ENCODE results near the gene DNA2. TPM values are rescaled to one million over a fixed set of nuclear protein-coding genes. Genes with fewer than 3 reads are reported as not detected.
"Not testable (repeated sequence)": the region's sequence is repeated elsewhere in the genome, so short reads cannot be mapped to it uniquely, and the experiment has no call there.

Gene DNA2
- total and polyA plus RNA-seq, 2 experiments from 2014 or later, result 2.4 to 9.3 TPM

DNA sequence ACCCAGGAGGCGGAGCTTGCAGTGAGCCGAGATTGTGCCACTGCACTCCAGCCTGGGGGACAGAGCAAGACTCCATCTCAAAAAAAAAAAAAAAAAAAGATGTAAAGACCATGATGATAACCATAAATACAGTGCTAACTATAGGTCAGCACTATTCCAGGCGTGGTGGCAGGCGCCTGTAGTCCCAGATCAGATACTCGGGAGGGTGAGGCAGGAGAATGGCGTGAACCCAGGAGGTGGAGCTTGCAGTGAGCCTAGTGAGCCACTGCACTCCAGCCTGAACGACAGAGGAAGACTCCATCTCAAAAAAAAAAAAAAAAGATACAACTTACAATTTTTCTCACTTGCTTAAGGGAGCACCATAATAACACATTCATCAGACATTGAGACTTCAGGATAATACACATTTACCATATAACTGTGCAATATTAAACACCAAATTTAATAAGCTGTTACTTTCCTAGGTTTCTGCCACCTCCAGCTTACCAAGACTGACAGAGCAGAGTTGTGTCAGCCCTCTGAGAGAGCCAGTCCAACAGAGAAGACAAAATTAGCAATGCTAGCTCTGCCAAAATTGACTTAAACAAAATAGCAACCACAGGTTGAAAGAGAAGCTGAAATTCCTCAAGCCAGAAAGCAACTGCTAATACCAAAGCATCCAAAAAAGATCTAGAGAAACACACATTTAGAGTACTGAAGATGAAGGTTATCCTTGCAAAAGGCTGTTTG, 8.2 kb downstream of the DNA2 start:
- Histone ChIP-seq H4K20me1 (ENCODE audit: insufficient read depth, poor library complexity, severe bottlenecking) (no peaks in the 10 kb centered on the region), H3K79me2 (peaks cover 8% of the 10 kb centered on the region), H3K36me3 (replicated peaks; ENCODE audit: insufficient read depth, low read depth) (no peaks in the 10 kb centered on the region), H3K9me2 (replicated peaks; ENCODE audit: insufficient read depth) (no peaks in the 10 kb centered on the region), H3K4me3 (no peak overlapping the region), H3K4me1 (ENCODE audit: insufficient read depth) (no peaks in the 10 kb centered on the region), H3K4me2 (no peak overlapping the region), H3K27me3 (no peaks in the 10 kb centered on the region), H3K27ac (no peak overlapping the region), H3K9me3 (ENCODE audit: low read depth) (no peaks in the 10 kb centered on the region), H2AFZ (no peak overlapping the region)
- 93% methylated on average over 7 of the region's 7 CpGs for WGBS (ENCODE audit: low lambda C conversion rate, missing lambda C conversion rate)
- no peak for TF ChIP-seq EZH2 (IDR thresholded peaks at IDR 0.05; ENCODE audit: borderline replicate concordance)
- TF ChIP-seq, protein P1, sequence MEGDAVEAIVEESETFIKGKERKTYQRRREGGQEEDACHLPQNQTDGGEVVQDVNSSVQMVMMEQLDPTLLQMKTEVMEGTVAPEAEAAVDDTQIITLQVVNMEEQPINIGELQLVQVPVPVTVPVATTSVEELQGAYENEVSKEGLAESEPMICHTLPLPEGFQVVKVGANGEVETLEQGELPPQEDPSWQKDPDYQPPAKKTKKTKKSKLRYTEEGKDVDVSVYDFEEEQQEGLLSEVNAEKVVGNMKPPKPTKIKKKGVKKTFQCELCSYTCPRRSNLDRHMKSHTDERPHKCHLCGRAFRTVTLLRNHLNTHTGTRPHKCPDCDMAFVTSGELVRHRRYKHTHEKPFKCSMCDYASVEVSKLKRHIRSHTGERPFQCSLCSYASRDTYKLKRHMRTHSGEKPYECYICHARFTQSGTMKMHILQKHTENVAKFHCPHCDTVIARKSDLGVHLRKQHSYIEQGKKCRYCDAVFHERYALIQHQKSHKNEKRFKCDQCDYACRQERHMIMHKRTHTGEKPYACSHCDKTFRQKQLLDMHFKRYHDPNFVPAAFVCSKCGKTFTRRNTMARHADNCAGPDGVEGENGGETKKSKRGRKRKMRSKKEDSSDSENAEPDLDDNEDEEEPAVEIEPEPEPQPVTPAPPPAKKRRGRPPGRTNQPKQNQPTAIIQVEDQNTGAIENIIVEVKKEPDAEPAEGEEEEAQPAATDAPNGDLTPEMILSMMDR (IDR thresholded peaks at IDR 0.05; ENCODE audit: poor library complexity), result no peak
- TF ChIP-seq EZH2phosphoT487 (IDR thresholded peaks at IDR 0.05; ENCODE audit: low read depth, severe bottlenecking, unreplicated experiment), result no peak
- no peak for DNase-seq (ENCODE audit: low spot score)

DNA sequence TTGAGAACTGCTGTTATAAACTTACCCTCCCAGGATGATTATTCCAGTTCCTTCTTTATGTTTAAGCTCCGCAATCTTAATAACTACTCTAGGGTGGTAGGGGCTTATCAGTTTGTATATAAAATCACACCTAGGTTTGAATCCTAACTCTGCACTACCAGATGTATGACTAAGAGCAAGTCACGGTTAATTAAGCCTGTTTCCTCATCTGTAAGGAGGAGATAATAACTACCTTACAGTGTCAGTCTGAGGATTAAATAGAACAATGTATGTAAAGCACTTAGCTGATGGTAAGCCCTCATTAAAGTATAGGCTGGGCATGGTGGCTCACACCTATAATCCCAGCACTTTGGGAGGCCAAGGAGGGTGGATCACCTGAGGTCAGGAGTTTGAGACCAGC, 9.2 kb downstream of the DNA2 start:
- H3K27ac ChIP-seq, result no peak overlapping the region
- H3K9me3 ChIP-seq (ENCODE audit: low read depth), result no peaks in the 10 kb centered on the region
- H3K36me3 ChIP-seq (replicated peaks; ENCODE audit: insufficient read depth, low read depth), result no peaks in the 10 kb centered on the region
- no peaks in the 10 kb centered on the region for H3K4me1 ChIP-seq (ENCODE audit: insufficient read depth)
- no peaks in the 10 kb centered on the region for H4K20me1 ChIP-seq (ENCODE audit: insufficient read depth, poor library complexity, severe bottlenecking)
- WGBS (ENCODE audit: low lambda C conversion rate, missing lambda C conversion rate), result 88% methylated on average over 2 of the region's 2 CpGs
- DNase-seq (ENCODE audit: low spot score), result no peak
- H3K79me2 ChIP-seq, result peaks cover 2% of the 10 kb centered on the region
- no peaks in the 10 kb centered on the region for H3K9me2 ChIP-seq (replicated peaks; ENCODE audit: insufficient read depth)
- H3K4me3 ChIP-seq, result no peak overlapping the region
- no peak overlapping the region for H2AFZ ChIP-seq
- H3K27me3 ChIP-seq, result no peaks in the 10 kb centered on the region
- no peak overlapping the region for H3K4me2 ChIP-seq
- TF ChIP-seq, protein P1 (IDR thresholded peaks at IDR 0.05; ENCODE audit: poor library complexity), result no peak
- TF ChIP-seq EZH2 (IDR thresholded peaks at IDR 0.05; ENCODE audit: borderline replicate concordance) (no peak), EZH2phosphoT487 (IDR thresholded peaks at IDR 0.05; ENCODE audit: low read depth, severe bottlenecking, unreplicated experiment) (no peak)

DNA sequence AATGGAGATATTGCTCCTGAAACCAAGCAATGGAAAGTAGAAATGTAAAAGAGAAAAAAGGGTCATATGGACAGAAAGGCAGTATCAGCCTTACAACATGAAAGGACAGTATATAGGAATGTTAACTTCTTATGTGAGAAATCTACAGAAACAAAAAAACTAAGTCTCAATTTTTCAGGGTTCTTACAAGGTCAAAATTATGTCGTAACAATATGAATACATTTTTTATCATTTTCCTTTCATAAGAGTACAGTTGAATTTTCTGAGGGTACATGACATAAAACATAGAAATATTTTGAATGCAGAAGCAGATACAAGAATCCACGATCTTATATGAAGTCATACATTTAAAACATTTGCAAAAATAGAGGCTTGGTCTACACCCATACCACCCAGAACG, 10.7 kb downstream of the DNA2 start:
- Histone ChIP-seq H2AFZ (no peak overlapping the region), H3K27ac (no peak overlapping the region), H3K4me1 (ENCODE audit: insufficient read depth) (no peaks in the 10 kb centered on the region), H3K79me2 (no peaks in the 10 kb centered on the region), H4K20me1 (ENCODE audit: insufficient read depth, poor library complexity, severe bottlenecking) (no peaks in the 10 kb centered on the region), H3K9me3 (ENCODE audit: low read depth) (no peaks in the 10 kb centered on the region), H3K9me2 (replicated peaks; ENCODE audit: insufficient read depth) (no peaks in the 10 kb centered on the region), H3K36me3 (replicated peaks; ENCODE audit: insufficient read depth, low read depth) (no peaks in the 10 kb centered on the region), H3K4me3 (no peak overlapping the region), H3K4me2 (no peak overlapping the region), H3K27me3 (no peaks in the 10 kb centered on the region)
- DNase-seq (ENCODE audit: low spot score), result no peak
- WGBS (ENCODE audit: low lambda C conversion rate, missing lambda C conversion rate), result 96% methylated on average over 3 of the region's 3 CpGs
- TF ChIP-seq EZH2 (IDR thresholded peaks at IDR 0.05; ENCODE audit: borderline replicate concordance), result no peak
- no peak for TF ChIP-seq EZH2phosphoT487 (IDR thresholded peaks at IDR 0.05; ENCODE audit: low read depth, severe bottlenecking, unreplicated experiment)
- TF ChIP-seq, protein P1 (IDR thresholded peaks at IDR 0.05; ENCODE audit: poor library complexity), result no peak

DNA sequence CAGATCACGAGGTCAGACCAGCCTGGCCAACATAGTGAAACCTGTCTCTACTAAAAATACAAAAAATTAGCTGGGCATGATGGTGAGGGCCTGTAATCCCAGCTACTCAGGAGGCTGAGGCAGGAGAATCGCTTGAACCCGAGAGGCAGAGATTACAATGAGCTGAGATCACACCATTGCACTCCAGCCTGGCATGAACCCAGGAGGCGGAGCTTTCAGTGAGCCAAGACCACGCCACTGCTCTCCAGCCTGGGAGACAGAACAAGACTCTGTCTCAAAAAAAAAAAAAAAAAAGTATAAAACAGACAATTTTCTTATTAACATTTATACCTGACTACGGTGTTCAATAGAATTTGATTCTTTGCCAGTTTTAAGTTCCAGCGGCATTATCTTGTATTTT, 22.1 kb downstream of the DNA2 start:
- not testable (repeated sequence) for H4K20me1 ChIP-seq (ENCODE audit: insufficient read depth, poor library complexity, severe bottlenecking); H2AFZ ChIP-seq; H3K9me2 ChIP-seq (replicated peaks; ENCODE audit: insufficient read depth); H3K9me3 ChIP-seq (ENCODE audit: low read depth); H3K4me1 ChIP-seq (ENCODE audit: insufficient read depth); H3K36me3 ChIP-seq (replicated peaks; ENCODE audit: insufficient read depth, low read depth); H3K27me3 ChIP-seq; H3K4me2 ChIP-seq; H3K79me2 ChIP-seq; H3K4me3 ChIP-seq; H3K27ac ChIP-seq
- peak; percentile 15 for DNase-seq (ENCODE audit: low spot score)
- 90% methylated on average over 7 of the region's 7 CpGs for WGBS (ENCODE audit: low lambda C conversion rate, missing lambda C conversion rate)

Data from hepatocyte (in vitro differentiated cells).